Adipose tissue (tissue), 3 donors: ENCODE results near the gene RFX4. TPM values are rescaled to one million over a fixed set of nuclear protein-coding genes. Genes with fewer than 3 reads are reported as not detected.
"Not testable (repeated sequence)": the region's sequence is repeated elsewhere in the genome, so short reads cannot be mapped to it uniquely, and the experiment has no call there.

Experiments
- H3K27ac ChIP-seq: one replicate; pipeline ENCODE4 v1.5.1; 2013; ENCODE audit warnings: low read depth, low read length
- WGBS, 3 donors: extraction: QIAGEN DNeasy Blood & Tissue Kit; methylation state at CpG; one replicate each; pipeline ENCODE4 v1.1.7; 2013; 5-methylcytosine and 5-hydroxymethylcytosine counted together
- polyA plus RNA-seq, 3 donors: library from polyadenylated mRNA; stranded (reverse); fragments of 200-250 nt; gene quantifications; one replicate each; pipeline ENCODE4 v1.2.3, GENCODE V29; 2013
- donor health status: healthy with polysubstance abuse.
- donor health status: Bipolar disorder and iron deficiency.
- donor health status: healthy.

RFX4 gene
- polyA plus RNA-seq, 3 donors = 0.13 to 0.14 TPM; not detected in 1

- 53 to 74% (median 69%) methylated on average over 3 of the region's 3 CpGs for WGBS, 3 donors
- no peak overlapping the region for H3K27ac ChIP-seq
Observed at GRCh38 chr12:106711316-106711715, 128.5 kb downstream of the RFX4 start.

- H3K27ac ChIP-seq = no peak overlapping the region
- WGBS, 3 donors = 84 to 93% (median 87%) methylated on average over 8 of the region's 8 CpGs
Observed at GRCh38 chr12:106712768-106713167, 130.0 kb downstream of the RFX4 start.

DNA sequence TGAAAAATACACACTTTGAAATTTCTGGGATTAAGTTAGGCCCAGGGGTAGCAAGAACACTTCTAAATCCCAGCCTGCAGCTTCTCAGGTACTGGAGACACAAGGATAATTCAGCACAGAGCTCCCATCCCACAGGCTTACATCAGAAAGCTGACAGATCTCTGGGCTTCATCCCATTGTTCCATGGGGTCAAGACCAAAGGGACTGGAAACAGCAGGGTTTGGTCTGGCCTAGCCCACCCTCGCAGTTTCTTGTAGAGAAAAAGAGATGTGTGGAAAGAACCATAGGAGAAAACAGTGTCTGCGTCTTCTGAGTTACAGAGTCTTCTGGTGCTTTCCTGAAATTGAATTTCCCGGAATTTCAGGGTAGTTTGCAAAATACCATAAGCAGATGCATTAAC lies 132.1 kb downstream of the RFX4 start:
- 91 to 95% (median 92%) methylated on average over 3 of the region's 3 CpGs for WGBS, 3 donors
- no peak overlapping the region for H3K27ac ChIP-seq

DNA sequence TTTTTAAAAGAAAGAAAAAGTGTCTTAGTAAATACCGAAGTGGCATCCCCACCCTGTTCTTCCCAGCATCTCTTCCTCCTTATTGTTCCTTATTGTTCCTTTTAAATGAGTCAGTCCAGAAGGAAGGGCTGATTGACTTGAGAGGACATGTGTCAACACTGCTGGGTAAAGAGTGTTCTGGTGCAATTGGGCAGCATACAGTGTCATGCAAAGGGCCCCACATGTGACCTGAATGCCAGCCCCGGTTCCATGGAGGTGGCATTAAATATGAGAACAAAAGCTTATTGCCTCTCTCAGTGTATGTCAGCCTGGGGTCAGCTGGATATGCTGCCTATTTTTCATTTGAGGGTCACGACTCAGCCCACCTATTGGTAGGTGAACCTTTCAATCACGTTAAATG lies 132.8 kb downstream of the RFX4 start:
- no peak overlapping the region for H3K27ac ChIP-seq
- 75 to 90% (median 84%) methylated on average over 4 of the region's 4 CpGs for WGBS, 3 donors

- no peak overlapping the region for H3K27ac ChIP-seq
- 75 to 94% (median 94%) methylated on average over 2 of the region's 2 CpGs for WGBS, 3 donors
Observed at GRCh38 chr12:106717673-106718072, 134.9 kb downstream of the RFX4 start.

DNA sequence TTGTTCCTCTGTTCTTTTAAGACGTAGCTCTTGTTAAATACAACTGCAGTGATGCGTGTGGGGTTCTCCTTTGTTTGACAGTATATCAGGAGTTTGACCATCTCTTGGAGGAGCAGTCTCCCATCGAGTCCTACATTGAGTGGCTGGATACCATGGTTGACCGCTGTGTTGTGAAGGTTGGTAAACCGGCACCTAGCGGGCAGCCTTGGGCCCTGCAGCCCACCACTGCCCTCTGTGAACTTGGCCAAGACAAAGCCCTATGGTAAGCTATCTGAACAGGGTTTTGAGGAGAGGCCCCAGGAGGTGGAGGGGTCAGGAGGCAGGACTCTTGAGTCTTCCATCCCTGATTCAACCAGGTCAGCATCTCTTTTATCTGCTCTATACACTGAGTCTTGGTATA lies 137.1 kb downstream of the RFX4 start:
- WGBS, 3 donors = 93 to 97% (median 96%) methylated on average over 6 of the region's 6 CpGs
- H3K27ac ChIP-seq = no peak overlapping the region

- WGBS, 3 donors = 71 to 76% (median 73%) methylated on average over 6 of the region's 6 CpGs
- no peak overlapping the region for H3K27ac ChIP-seq
Observed at GRCh38 chr12:106720696-106721095, 137.9 kb downstream of the RFX4 start.

GRCh38 chr12:106721915-106722314 lies 139.1 kb downstream of the RFX4 start:
- WGBS, 3 donors = 95 to 100% (median 98%) methylated on average over 1 of the region's 1 CpG

DNA sequence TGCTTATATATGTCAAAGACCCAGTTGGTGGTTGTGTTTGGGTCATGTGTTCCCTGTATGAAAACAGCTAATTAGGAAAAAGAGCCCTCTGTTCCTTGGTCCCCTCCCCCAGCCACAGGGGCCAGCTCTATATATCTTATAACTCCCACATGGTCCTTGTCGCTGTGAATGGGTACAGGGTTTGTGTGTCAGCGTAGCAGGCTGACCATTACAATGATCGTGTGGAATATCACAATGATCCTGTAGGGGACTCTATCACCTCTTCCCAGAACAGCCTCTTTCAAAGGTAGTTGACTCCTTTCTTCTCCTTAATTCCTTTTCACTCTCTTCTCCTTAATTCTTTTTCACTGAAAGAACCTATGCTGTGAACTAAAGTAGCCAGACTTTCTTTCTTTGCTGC lies 140.0 kb downstream of the RFX4 start:
- H3K27ac ChIP-seq = no peak overlapping the region
- 54 to 60% (median 58%) methylated on average over 3 of the region's 3 CpGs for WGBS, 3 donors

More at GRCh38 chr12:106721915-106722314, 139.1 kb downstream of the RFX4 start:
- H3K27ac ChIP-seq = no peak overlapping the region

DNA sequence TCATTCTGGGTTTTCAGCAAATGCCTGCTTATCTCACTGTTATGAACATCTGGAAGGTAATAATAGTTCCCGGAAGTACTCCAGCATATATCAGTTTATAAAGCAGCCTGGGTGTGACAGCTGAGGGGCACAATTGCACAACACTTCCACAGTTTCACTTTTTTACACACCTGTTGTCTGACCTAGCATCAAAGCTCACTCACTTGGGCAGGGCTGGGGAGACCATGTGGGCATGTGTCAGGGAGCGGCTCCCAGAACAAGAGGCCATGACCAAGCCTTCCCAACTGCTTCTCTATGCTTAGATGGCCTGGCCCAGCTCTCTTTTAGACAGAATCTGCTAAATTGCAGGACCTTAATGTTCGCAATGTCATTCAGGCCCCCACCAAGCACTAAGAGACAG lies 140.6 kb downstream of the RFX4 start:
- 85 to 95% (median 93%) methylated on average over 3 of the region's 3 CpGs for WGBS, 3 donors
- H3K27ac ChIP-seq = no peak overlapping the region

GRCh38 chr12:106724116-106724515 lies 141.3 kb downstream of the RFX4 start:
- 92 to 100% (median 97%) methylated on average over 1 of the region's 1 CpG for WGBS, 3 donors
- no peak overlapping the region for H3K27ac ChIP-seq

DNA sequence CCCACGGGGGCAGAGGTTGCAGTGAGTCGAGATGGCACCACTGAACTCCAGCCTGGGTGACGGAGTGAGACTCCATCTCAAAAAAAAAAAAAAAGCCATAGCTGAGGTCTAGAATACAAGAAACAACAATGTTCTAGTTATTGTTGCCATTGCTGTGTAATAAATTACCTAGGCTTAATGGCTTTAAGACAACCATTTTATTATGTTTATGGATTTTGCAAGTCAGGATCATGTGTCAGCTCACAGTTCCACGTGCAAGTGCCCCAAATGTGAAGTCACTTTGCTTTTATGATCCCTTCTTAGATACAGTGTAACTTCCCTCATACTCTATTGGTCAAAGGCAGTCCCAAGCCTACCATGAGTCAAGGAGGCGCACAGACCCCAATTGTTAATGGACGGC lies 142.1 kb downstream of the RFX4 start:
- 87 to 93% (median 88%) methylated on average over 6 of the region's 6 CpGs for WGBS, 3 donors
- H3K27ac ChIP-seq = no peak overlapping the region

- not testable (repeated sequence) for H3K27ac ChIP-seq
- WGBS, 3 donors = 79 to 84% (median 83%) methylated on average over 5 of the region's 5 CpGs
Observed at GRCh38 chr12:106726603-106727202, 143.9 kb downstream of the RFX4 start.

- WGBS, 3 donors = 94 to 100% (median 100%) methylated on average over 1 of the region's 1 CpG
Observed at GRCh38 chr12:106729611-106730010, 146.8 kb downstream of the RFX4 start.

DNA sequence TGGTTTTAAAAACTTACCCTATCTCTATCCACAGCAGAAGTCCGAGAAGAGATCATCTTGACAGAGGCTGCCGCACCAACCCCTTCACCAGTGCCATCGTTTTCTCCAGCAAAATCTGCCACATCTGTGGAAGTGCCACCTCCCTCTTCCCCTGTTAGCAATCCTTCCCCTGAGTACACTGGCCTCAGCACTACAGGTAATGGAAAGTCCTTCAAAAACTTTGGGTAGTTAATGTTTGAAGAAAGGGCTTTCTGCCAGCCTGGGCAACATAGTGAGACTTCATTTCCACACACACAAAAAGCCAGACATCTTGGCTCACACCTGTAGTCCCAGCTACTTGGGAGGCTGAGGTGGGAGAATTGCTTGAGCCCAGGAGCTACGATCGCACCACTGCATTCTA lies 150.1 kb downstream of the RFX4 start:
- no peak overlapping the region for H3K27ac ChIP-seq
- WGBS, 3 donors = 91 to 95% (median 93%) methylated on average over 5 of the region's 5 CpGs

More at GRCh38 chr12:106729611-106730010, 146.8 kb downstream of the RFX4 start:
- H3K27ac ChIP-seq = no peak overlapping the region

DNA sequence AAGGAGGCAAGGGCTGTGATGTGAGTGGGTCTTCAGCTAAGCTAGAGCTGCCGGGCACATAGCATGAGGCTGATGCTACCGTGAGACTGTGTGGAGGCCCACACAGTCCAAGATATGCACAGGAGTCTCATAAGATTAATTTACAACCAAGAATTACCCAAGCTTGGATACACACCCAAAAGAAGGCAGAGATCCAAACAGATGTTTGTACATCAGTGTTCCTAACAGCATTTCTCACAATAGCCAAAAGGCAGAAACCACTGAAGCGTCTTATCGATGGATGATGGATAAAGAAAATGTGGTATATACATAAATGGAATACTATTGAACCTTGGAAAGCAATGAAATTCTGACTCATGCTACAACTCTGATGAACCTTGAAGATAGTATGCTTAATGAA lies 150.9 kb downstream of the RFX4 start:
- WGBS, 3 donors = 69 to 93% (median 70%) methylated on average over 4 of the region's 4 CpGs

DNA sequence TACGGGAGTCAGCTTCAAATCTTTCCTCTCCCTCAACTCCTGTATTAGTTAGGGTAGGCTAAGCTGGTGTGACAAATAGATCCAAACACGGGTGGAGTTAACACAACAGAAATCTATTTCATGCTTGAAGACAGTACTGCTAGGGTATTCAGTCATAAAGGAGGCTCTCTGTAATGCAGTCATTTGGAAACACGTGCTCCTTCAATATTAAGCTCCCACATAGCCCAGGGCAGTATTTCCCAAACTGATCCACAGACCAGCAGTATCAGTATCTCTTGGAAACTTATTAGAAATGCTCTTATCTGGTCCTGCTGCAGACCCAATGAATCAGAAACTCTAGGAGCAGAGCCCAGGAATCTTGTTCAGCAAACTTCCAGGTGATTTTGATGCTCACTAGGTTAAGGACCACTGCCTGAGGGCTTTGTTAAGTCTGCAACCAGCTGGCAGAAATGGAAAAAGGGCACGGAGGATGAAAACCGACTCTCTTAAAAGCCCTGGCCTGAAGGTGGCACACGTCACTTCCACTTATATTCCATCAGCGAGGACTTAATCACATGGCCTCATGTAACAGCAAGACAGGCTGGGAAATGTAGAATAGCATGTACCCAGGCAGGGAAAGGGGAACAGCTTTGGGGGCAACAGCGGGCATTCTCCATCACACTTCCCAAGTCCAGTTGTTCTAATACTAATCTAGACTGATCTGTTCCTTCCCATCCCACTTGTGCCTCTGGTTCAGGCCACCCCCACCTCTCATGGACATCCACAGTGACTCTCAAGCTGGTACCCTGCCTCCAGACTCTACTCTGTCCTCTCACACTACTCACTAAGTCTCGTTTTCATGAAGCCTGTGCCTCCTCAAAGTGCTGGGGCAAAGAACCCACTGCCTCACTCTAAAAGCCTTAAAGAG lies 153.5 kb downstream of the RFX4 start:
- H3K27ac ChIP-seq = no peak overlapping the region
- 61 to 73% (median 69%) methylated on average over 9 of the region's 9 CpGs for WGBS, 3 donors

More for the DNA sequence above, 150.9 kb downstream of the RFX4 start:
- H3K27ac ChIP-seq = no peak overlapping the region

GRCh38 chr12:106739318-106739717 lies 156.5 kb downstream of the RFX4 start:
- H3K27ac ChIP-seq = no peak overlapping the region
- 27 to 68% (median 67%) methylated on average over 4 of the region's 4 CpGs for WGBS, 3 donors

- WGBS, 3 donors = 57 to 67% (median 62%) methylated on average over 10 of the region's 10 CpGs
- H3K27ac ChIP-seq = no peak overlapping the region
Observed at GRCh38 chr12:106739815-106740530, 157.2 kb downstream of the RFX4 start.
